Activated CD4-positive, alpha-beta T cell treated with anti-CD3 and anti-CD28 coated beads for 24 hours (primary cell): ENCODE measurements around the gene SFMBT1.

Source experiments
- DNase-seq, 2 donors: peaks; one replicate each; pipeline ENCODE4 v3.0.0-alpha.2; 2020; ENCODE audit warnings: low read depth in 2 of 2

Gene SFMBT1

DNA sequence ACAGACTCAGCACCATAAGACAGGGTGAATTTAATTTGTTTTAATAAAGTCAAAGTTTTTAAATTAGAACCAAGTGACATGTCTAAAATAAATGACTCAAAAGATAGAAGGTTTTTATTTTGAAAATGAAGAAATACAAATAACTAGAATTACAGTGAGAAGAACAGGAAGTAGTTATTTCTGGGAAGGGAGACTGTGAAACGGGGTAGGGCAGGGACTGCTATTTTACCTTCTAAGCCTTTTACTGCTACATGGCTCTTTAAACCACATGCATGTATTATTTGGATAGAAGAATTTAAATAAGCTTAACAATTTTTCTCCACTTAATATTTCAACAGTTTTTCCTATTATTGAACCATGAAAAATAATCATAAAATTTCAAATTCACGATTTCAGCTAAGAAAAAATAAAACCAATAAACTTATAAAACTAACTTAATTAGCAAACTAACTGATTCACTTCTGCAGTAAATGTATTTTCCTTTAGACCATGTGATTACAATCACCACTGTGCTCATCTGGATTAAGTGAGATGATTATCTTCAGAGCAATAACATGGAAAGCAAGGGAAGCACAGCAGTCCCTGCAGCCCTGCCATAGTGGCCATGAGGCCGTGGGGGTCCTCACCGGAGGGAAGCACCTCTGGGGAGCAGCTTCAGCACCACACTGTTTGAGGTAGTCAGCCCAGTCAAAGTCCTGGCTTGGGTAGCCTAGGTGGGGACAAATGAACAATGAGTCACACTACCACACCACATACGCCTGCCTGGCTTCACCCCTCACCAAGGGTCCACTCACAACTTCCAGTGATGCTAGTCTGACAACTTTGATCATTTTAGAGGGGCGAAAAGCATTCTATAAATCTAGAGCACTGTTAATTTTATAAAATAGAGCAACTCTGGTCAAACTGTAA, 120.2 kb downstream of the SFMBT1 start:
- no peak for DNase-seq

DNA sequence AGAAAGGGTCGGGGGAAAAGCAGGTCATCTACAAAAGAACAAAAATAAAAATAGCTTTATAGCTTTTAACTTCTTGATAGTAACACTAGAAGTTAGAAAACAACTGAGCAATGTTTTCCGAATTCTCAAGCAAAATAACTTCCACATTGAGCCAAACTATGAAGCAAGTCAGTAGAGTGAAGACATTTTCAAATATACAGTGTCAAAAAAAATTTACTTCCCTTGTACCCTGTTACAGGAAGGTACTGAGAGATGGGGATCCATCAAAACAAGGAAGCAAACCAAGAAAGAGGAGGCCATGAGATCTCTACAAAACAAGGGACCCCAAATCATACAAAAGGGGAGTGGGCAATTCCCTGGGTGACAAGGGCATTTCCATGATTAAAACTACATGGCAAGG, 121.9 kb downstream of the SFMBT1 start:
- DNase-seq, result no peak

DNA sequence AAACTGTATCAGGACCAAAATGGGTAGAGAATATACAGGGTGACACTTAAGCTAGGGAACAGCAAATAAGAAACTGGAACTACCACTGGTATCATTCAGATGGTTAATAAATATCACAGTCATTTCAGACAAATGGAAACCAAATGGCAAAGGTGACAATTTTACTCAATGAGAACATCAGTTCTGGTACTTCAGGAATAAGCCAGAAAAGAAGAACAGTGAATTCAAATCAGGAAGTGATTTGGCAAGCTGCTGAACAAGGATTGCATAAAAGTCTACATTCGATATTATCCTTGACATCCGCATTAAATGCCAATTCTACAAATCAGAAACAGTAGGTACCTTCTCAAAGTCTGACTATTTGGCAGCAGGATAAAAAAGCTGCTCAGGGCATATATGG, 125.0 kb downstream of the SFMBT1 start:
- no peak for DNase-seq

DNA sequence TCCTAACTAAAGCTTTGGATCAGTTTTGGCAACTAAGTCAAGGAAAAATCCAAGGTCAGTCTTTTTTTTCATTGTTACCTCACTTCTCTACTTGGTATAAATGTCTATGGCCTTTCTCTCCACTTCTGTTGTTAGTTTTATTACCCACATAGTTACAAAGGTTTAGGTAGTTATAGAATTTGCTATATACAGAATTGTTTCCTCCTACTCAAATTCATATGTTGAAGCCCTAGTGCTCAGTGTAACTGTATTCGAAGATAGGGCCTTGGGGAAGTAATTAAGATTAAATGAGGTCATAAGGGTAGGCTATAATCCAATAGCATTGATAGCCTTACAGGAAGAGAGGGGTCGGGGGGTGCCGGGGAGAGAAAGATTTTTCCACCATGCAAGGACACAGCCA, 128.8 kb downstream of the SFMBT1 start:
- no peak for DNase-seq

DNA sequence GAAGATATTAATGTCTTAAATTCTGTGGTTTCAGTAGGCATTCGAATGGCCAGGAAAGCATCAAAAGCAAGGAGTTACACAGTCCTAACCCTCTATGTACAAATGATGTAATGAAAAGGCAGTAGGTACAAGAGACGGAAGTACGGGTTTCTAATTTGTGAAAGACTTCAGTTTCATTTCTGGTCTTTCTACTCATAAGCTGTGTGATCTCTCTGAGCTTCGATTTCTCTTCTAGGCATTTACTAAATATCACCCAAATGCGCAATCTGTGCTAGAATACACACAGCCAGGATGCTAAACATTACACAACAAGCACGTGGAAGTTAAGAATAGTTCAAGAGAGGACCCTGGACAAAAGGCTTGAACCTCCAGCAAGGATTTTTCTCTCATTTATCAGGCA, 130.6 kb downstream of the SFMBT1 start:
- DNase-seq, result no peak

DNA sequence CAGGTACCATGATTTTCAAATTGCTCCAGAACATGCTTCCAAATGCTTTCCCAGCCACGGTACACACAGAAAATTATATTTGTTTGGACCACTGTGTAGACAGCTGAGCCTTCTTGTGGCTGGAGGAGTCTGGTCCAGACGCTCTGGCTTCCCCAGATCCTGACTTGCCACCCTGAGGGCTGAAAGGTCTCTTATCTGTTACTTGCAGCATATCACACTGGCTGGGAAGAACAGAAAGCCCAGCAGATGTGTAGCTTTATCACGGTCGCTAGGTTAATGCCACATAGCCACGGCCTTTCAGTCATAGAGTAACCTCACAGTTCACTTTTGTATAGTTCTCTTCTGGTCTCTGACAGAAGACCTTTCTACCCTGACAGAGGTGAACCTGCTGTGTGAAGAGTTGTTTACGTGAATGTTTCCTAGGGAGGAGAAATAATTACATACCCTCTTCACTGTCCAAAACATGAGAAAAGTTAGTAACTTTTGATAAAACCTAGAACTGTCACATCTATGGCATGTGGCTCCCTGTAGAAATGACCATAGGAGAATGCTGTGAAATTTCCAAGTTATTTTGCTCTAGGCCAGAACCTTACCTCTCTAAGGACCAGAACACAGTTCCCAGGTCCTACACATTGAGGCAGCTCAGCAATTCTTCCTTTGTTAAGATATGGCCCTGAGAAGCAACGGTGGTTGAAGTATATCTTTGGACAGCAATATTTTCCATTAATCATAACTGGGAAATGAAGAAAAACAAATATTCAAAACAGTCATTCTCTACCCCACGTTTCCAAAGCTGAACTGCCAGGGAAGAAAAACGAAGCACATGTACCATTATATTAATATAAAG, 132.8 kb downstream of the SFMBT1 start:
- no peak for DNase-seq

DNA sequence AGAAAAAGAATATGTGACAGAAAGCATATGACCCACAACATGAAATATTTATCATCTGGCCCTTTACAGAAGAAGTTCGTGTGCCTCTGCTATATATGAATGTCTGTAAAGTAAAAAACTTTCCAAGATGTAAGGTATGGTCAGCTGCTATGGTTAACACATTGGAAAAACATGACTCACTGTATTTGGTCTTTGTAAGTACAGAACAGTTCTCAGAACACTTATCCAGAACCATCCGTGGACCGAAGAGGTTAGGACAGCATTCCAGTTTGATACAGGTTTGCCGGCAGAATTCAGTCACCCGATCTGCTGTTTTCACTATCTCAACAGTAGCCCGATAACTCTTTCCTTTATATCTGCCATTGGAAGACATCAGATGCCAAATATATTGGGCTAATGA, 135.1 kb downstream of the SFMBT1 start:
- no peak for DNase-seq

DNA sequence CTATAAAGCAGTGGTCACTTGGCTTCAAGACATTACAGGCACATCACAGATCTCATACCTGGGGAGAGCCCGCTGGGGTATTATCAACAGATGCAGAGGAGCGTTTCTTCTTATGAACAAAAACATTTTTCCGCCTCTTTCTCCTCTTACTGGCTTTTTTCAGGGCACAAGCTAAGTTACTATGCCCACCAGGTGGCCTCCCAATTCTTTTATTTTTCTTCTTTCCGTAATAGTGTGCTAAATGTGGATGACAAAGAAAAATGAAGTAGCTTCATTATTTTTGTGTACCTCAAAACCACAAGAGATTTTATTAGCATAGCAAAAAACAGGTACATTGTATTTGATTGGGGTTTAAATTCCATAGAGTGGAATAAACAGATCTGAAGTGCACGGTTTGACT, 138.4 kb downstream of the SFMBT1 start:
- no peak for DNase-seq

DNA sequence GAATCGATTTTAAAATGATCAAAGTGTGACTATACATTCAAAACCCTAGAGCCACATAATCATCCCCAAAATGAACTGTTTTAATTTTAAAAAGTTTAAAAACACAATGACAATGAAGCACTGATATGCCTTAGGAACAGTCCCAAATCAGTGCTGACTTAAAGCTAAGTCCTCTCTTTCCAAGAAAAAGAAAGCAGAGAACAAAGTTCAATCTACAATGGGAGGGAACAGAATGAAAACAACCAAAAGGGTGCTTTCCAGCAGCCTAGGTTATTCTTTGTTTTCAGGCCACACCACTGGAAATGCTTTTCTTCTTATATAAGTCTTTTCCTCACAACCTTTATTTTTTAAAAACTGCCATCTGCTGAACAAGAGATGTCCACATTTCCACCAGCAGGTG, 141.3 kb downstream of the SFMBT1 start:
- DNase-seq, result no peak

DNA sequence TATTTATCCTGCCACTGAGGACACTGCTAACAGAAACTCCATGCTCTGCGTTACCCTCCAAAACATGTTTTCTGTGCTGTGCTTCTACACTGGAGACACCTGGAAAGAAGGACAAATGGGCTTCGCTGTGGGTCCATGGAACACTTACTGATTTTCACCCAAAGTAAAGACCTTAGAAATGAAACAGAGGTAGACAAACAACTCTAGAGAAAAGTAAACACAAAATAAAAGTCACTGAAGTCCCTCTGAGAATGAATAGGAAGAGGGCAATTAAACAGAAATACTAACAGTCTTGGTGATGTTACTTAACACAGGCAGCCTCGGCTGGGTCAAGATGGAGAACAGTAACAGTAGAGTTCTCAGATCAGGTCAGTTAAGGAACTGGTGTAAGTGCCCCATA, 141.9 kb downstream of the SFMBT1 start:
- DNase-seq, result no peak

DNA sequence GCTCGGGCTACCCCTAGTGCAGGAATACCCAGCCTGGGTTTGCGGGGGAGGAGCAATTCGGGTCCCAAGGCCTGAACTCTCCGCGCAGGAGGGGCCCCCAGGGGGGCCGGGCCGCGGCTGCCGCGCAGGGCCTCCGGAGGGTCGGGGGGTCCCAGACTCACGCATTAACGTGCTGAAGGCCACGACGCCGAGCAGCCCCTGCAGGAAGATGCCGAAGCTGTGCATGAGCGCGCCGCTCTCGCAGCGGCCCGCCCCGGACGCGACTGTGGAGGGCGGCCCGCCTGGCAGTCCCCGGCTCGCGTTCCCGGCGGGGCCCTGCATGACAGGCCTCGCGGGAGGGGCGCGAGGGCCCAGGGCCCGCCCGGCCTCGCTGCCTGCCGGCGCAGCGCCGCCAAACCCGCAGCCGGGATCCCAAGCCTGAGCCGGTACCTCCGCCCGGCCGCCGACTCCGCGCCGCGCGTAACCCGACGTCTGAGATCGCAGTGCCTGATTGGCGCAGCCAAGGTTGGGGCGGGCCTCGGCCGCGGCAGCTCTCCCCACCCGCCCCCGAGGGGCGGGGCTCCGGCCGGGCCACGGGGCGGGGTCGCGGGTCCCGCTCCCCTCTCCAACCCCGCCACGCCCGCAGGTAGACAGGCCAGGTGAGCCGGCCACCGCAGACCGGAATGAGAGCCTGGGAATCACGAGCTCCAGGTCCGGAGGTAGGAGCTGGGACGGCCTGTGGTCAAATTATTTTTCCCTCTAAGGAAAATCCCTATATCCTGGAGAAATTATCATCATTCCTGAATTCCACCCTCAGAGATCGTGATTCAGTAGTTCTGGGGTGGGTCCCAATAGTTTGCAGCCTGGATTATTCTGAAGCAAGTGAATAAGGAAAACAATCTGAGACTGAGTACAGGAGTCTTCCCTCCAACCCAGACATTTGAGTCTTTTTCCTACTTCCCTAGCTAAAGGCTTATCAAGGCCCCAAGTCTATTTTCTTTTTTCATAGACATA, 148.4 kb downstream of the SFMBT1 start, which contains the start of gene STIMATE:
TSS of gene STIMATE (minus strand) at position 419 of the 993 bp plus-strand sequence. CDS start at position 321, 98 bp downstream.
- DNase-seq, result peak; percentile 79 to 81

DNA sequence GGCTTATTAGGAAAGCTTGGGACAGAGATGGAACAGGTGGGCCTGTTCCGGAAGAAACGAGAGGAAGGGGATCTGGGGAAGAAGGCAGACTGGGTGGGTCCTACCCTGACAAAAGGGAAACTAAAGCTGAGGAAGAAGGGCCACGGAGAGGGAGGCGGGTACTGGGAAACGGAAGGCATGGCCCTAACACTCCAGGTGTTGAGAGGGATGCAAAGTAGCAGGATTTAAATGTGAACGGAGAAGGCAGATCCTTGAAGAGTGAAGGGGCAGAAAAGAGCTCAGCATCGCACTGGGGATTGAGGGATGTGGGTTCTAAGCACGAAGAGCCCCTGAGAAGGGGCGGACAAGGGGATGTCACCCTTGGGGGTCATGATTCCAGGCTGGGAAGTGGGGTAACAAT, 149.3 kb downstream of the SFMBT1 start:
- no peak for DNase-seq

DNA sequence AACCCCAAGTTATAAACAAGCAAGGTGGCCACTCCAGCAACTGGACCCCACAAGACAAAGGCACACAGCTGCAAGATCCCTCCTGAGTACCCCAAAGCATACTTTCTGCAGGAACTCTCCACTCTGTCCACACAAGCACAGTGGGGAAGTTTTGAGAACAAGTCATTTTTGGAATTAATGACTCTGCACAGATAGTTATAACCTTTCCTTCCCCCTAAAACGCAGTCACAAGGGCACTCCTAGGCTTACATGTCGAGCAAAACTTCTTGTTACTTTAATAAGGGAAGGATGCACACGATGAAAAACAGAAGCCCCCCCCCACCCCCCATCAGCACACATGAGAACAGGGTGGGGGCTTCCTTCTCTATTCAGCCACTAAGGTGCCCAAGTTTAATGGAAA, 149.7 kb downstream of the SFMBT1 start:
- no peak for DNase-seq

DNA sequence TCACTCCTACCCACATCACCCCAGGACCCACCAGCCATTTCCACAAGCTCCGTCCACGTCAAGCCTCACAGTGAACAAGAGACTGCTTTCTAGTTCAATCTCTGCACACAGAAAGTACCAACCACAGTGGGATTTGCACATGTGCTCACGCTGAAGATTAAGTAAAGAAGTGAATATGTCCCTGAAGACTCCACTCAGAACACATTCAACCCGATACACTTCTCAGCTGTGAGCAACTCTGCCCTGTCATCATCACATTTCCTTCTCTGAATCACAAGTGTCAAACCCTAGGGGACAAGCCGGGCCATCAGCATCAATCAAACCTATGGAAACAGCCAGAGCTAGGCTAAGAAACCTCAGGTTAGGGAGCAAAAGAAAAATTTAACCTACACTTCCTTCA, 150.5 kb downstream of the SFMBT1 start:
- peak in 1 of 2 donors; percentile 21 for DNase-seq

DNA sequence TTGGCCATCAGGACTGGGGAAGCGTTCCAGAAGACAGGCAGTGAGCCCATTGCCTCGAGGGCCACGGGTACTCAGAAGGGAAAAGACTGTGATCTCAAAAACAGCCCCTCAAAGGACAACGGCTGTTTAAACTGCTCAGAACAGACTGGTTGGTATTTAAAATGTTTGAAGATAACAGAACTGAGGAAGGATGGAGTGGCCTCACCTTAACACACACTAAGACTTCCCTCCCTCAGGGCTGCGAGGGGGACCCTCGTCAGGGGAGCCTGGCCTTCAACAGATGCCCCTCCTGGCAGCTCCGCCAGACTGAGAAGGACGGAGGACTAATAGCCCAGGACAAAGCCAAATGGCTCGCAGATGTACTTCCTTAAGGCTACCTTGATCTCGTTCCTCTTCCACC, 151.1 kb downstream of the SFMBT1 start:
- no peak for DNase-seq

DNA sequence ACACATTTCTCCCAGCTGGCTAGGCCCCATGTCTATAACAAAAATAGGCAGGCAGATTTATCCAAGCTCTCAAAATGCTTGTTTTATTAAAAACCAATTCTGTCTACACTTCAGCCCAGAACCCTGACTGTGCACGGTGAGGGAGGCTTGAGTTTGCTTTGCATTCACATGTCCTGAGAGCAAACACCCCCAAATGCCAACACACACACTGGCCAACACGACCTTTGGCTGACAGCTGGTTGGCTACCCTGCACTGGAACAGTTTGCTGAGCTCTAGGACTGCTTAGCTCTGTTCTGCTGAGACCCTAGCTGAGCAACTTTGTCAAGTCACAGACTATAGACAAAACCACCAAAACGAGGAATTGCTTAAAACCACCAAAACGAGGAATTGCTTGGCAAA, 152.2 kb downstream of the SFMBT1 start:
- no peak for DNase-seq

DNA sequence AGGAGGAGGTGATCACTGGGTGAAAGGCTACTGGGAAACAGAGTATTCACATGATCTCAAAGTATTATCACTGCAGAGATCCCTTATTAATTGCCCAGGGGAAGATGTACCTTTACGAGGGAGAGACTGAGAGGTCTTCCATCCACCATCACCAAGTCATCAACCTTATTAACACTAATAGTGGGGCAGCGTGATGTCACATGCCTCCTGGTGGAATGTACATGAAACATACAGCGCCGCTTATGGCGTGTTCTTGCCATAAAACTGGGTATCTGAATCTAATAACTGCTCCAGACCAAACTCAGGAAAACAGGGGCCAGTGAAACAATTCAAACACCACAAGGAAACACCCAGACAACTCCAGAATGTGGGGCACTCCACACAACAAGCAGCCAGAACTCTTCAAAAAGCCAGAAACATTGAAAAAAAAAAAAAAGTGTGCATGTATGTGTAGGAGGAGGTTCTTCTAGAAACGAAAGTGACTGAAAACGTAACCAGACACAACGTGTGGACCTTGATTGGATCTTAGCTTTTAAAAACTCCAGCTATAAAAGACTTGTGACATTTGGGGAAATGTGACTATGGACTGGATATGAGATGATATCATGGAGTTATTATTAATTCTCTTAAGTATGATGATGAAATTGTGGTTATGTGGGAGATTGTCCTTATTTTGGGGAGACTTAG, 153.1 kb downstream of the SFMBT1 start:
- DNase-seq, result no peak

DNA sequence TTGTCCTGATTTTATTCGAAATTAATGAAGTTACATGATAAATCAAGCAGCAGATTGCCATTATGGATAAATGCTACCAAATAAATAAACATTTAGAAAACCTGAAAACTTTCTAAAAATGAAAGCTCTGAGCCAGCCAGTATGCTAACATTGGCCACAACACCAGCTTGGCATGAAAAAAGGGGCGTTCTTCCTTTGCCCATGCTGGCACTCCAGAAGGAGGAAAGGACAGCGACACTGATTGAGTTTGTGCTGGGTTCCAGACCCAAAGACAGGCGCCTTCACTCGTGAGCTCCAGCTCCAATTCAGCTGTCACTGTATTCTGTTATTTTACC, 153.6 kb downstream of the SFMBT1 start:
- DNase-seq, result no peak

DNA sequence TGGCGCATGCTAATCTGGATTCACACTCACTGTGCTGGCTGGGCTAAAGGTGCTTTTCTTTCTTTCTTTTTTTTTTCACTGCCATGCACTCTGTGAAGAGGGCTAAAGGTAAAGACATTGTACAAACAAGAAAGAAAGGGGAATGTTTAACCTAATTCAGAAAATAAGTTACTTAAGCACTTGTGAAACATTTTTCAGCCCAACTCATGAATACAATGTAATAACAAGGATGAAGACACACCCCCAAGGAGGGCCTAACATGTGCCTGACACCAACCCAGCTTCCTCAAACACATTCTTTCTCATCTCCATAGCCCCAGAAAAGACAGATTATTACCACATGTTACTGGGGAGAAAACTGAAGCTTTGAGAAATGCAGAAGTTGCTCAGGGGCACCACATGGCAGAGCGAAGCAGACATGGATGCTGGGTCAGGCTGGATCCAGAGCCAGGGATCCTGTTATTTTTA, 154.2 kb downstream of the SFMBT1 start:
- DNase-seq, result no peak

DNA sequence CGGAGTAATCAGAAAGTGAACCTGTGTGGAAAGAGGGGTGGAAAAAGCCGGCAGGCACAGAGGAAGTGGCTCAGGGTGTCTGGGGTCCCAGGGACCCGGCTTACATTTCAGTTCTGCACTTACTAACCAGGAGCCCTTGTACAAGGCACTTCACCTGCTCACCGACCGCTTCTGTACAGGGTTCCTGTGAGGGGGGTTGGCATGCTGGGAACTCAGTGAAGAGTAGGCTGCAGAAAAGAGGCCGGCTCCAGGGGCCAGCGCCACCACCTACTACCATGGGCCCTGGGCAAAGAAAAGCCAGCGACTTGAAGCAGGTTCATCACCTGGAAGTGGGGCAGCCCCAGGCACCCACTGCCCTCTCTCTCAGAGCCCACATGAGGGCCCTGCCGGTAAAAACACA, 154.7 kb downstream of the SFMBT1 start:
- peak in 1 of 2 donors; percentile 34 for DNase-seq

DNA sequence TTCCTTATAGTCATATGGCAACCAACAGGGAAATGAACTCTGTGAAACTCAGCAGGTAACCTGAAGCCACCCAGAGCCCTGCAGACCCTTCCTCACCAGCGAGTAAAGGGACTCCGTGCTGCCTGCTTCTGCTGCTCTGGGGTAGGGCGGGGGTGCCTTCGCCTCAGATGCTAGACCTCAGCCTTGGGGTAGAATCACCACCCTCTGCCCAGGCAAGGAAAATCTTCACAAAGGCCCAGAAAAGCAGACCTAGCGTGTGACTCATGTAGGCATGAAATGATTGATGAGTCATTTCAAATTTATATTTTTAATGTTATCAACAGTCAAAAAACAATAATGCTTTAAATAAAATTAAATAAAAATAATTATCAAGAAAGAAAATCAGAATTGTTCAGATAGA, 155.1 kb downstream of the SFMBT1 start:
- DNase-seq, result peak in 1 of 2 donors; percentile 13
